Measurements from ENCODE around the gene STYXL2. TPM values are rescaled to one million over a fixed set of nuclear protein-coding genes. Genes with fewer than 3 reads are reported as not detected.

The STYXL2 gene
- total and polyA plus RNA-seq, 2 of the 4 experiments (the other 2 are of a cell fraction): not detected

DNA sequence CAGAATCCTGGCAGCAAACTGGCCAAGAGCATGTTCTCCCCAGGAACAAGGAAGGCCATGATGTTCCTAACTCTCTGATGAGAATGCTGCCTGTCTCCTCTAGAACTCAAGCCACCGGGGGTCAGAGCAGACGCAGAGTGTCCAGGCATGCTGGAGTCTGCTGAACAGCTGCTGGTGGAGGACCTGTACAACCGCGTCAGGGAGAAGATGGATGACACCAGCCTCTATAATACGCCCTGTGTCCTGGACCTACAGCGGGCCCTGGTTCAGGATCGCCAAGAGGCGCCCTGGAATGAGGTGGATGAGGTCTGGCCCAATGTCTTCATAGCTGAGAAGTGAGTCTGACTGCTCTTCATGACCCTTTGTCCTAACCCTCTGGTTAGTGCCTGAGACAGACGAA, 23.4 kb downstream of the STYXL2 start:
- no peaks in the 10 kb centered on the region for H3K79me1 ChIP-seq (ENCODE audit: low read depth in 1 of 2, low read length in 2 of 2)
- no peak overlapping the region for H2AK5ac ChIP-seq (ENCODE audit: low read depth, low read length)
- no peaks in the 10 kb centered on the region for H4K20me1 ChIP-seq (ENCODE audit: insufficient read depth, low read length)
- no TSS peak for BruUV-seq (replicated peaks)
- no peak overlapping the region for H3K9ac ChIP-seq (ENCODE audit: low read depth, low read length)
- WGBS, 2 experiments (ENCODE audit: extremely low coverage in 2 of 2, insufficient read length in 1 of 2): no CpG with 5 or more reads among the region's 9 CpGs
- no peak overlapping the region for H3K4me2 ChIP-seq (ENCODE audit: low read depth, low read length)
- H3K4me1 ChIP-seq (ENCODE audit: control insufficient read depth, insufficient read depth, low read length): no peaks in the 10 kb centered on the region
- no peak overlapping the region for H2AFZ ChIP-seq (replicated peaks; ENCODE audit: low read length, poor library complexity)
- H3K27me3 ChIP-seq (ENCODE audit: control insufficient read depth, insufficient read depth, low read length): peaks cover 5% of the 10 kb centered on the region; the same call in 1 of the 2 replicates
- ChIA-PET POLR2A (ENCODE audit: unreplicated experiment) (no interaction called here), CTCF (no interaction called here)
- H2AK9ac ChIP-seq (replicated peaks; ENCODE audit: low read depth, low read length, poor library complexity): no peak overlapping the region
- no peak overlapping the region for H2BK5ac ChIP-seq (ENCODE audit: low read depth, low read length, poor library complexity, severe bottlenecking)
- H2BK120ac ChIP-seq (ENCODE audit: low read depth, low read length): no peak overlapping the region
- TF ChIP-seq SMC3 (IDR thresholded peaks at IDR 0.05; ENCODE audit: low read depth, low read length): no peak
- TF ChIP-seq CEBPB (IDR thresholded peaks at IDR 0.05; ENCODE audit: low read depth, low read length): no peak
- TF ChIP-seq, protein P1, sequence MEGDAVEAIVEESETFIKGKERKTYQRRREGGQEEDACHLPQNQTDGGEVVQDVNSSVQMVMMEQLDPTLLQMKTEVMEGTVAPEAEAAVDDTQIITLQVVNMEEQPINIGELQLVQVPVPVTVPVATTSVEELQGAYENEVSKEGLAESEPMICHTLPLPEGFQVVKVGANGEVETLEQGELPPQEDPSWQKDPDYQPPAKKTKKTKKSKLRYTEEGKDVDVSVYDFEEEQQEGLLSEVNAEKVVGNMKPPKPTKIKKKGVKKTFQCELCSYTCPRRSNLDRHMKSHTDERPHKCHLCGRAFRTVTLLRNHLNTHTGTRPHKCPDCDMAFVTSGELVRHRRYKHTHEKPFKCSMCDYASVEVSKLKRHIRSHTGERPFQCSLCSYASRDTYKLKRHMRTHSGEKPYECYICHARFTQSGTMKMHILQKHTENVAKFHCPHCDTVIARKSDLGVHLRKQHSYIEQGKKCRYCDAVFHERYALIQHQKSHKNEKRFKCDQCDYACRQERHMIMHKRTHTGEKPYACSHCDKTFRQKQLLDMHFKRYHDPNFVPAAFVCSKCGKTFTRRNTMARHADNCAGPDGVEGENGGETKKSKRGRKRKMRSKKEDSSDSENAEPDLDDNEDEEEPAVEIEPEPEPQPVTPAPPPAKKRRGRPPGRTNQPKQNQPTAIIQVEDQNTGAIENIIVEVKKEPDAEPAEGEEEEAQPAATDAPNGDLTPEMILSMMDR (conservative IDR thresholded peaks at IDR 0.05; ENCODE audit: low read depth, low read length): no peak
- no peak for TF ChIP-seq FOS (IDR thresholded peaks at IDR 0.05; ENCODE audit: low read depth, low read length)
- TF ChIP-seq MAZ (IDR thresholded peaks at IDR 0.05; ENCODE audit: borderline replicate concordance, low read depth, low read length): no peak
- TF ChIP-seq, protein P2, sequence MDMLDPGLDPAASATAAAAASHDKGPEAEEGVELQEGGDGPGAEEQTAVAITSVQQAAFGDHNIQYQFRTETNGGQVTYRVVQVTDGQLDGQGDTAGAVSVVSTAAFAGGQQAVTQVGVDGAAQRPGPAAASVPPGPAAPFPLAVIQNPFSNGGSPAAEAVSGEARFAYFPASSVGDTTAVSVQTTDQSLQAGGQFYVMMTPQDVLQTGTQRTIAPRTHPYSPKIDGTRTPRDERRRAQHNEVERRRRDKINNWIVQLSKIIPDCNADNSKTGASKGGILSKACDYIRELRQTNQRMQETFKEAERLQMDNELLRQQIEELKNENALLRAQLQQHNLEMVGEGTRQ (IDR thresholded peaks at IDR 0.05; ENCODE audit: low read depth, low read length): no peak
- TF ChIP-seq RFX5 (IDR thresholded peaks at IDR 0.05; ENCODE audit: low read depth, low read length): no peak
- no peak for TF ChIP-seq RAD21 (IDR thresholded peaks at IDR 0.05; ENCODE audit: low read length)
- no peak for TF ChIP-seq POLR2A (IDR thresholded peaks at IDR 0.05; ENCODE audit: low read depth, low read length)
- no peak for TF ChIP-seq MAFK (IDR thresholded peaks at IDR 0.05; ENCODE audit: low read depth, low read length)
- TF ChIP-seq RCOR1 (IDR thresholded peaks at IDR 0.05; ENCODE audit: insufficient replicate concordance, low read length): no peak
- TF ChIP-seq, protein P3, sequence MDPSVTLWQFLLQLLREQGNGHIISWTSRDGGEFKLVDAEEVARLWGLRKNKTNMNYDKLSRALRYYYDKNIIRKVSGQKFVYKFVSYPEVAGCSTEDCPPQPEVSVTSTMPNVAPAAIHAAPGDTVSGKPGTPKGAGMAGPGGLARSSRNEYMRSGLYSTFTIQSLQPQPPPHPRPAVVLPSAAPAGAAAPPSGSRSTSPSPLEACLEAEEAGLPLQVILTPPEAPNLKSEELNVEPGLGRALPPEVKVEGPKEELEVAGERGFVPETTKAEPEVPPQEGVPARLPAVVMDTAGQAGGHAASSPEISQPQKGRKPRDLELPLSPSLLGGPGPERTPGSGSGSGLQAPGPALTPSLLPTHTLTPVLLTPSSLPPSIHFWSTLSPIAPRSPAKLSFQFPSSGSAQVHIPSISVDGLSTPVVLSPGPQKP (IDR thresholded peaks at IDR 0.05; ENCODE audit: borderline replicate concordance, low read depth, low read length): no peak
- TF ChIP-seq NFE2L2 (IDR thresholded peaks at IDR 0.05; ENCODE audit: low read depth, low read length): no peak
- no peak overlapping the region for H4K91ac ChIP-seq (ENCODE audit: insufficient read depth, low read depth, low read length)
- dilution Hi-C loops (cut with HindIII; ENCODE audit: low sequenced_read_pairs, unreplicated experiment): no loop called here
- no peak overlapping the region for H3K4ac ChIP-seq (ENCODE audit: low read depth, low read length)
- ATAC-seq (ENCODE audit: low read depth) (no peak), DNase-seq (no peak)
- H4K8ac ChIP-seq (ENCODE audit: low read depth in 2 of 2, low read length in 2 of 2): no peak overlapping the region
- no peak overlapping the region for H3K4me3 ChIP-seq (ENCODE audit: insufficient read depth, low read depth, low read length)
- H3K9me3 ChIP-seq (ENCODE audit: control insufficient read depth, insufficient read depth, low read length): no peaks in the 10 kb centered on the region
- H3K23ac ChIP-seq (ENCODE audit: low read depth, low read length): no peak overlapping the region
- no peak overlapping the region for H3K18ac ChIP-seq (ENCODE audit: low read depth, low read length)
- H3K56ac ChIP-seq (ENCODE audit: extremely low read depth, insufficient read depth, low read length): no peak overlapping the region
- H4K5ac ChIP-seq (ENCODE audit: low read depth, low read length): no peak overlapping the region
- H2BK15ac ChIP-seq (ENCODE audit: low read depth, low read length): no peak overlapping the region
- no peaks in the 10 kb centered on the region for H3K9me1 ChIP-seq (ENCODE audit: insufficient read depth, low read length)
- intact Hi-C loops (cut with micrococcal nuclease): no loop called here
- no peak overlapping the region for H2BK20ac ChIP-seq (ENCODE audit: low read depth, low read length)
- no peak overlapping the region for H3K27ac ChIP-seq (ENCODE audit: insufficient read depth, low read length)
- in situ Hi-C loops (cut with MboI; ENCODE audit: low sequenced_read_pairs): no loop called here
- H3K14ac ChIP-seq (replicated peaks; ENCODE audit: low read depth, low read length): no peak overlapping the region
- no peaks in the 10 kb centered on the region for H3K36me3 ChIP-seq (ENCODE audit: control insufficient read depth, insufficient read depth, low read length)

Measured in IMR-90 (cell line).